GM18499 (cell line): ENCODE measurements around the gene NOP9.
A peak's percentile ranks its signal among the peaks of the same experiment; 100 is the strongest.

Source experiments
- ATAC-seq: cut with Tn5 transposase; IDR thresholded peaks from one replicate; pipeline ENCODE4 v1.9.1; 2021; ENCODE audit warnings: moderate number of reproducible peaks; ENCODE audit not compliant: insufficient read depth, unreplicated experiment

NOP9 gene, protein sequence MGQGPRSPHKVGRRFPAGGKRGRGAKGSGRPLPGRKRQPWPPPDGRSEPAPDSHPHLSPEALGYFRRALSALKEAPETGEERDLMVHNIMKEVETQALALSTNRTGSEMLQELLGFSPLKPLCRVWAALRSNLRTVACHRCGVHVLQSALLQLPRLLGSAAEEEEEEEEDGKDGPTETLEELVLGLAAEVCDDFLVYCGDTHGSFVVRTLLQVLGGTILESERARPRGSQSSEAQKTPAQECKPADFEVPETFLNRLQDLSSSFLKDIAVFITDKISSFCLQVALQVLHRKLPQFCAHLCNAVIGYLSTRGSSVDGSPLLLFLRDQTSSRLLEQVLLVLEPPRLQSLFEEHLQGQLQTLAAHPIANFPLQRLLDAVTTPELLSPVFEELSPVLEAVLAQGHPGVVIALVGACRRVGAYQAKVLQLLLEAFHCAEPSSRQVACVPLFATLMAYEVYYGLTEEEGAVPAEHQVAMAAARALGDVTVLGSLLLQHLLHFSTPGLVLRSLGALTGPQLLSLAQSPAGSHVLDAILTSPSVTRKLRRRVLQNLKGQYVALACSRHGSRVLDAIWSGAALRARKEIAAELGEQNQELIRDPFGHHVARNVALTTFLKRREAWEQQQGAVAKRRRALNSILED

GRCh38 chr14:24299255-24300191 is at the start of gene NOP9, which contains the start of gene DHRS1:
TSS of gene NOP9 (plus strand) at chr14:24299850. CDS start at chr14:24299955, 105 bp downstream.
TSS of gene DHRS1 (minus strand) at chr14:24299780. CDS start at chr14:24299106, 674 bp downstream.
- peak; percentile 42 for ATAC-seq

DNA sequence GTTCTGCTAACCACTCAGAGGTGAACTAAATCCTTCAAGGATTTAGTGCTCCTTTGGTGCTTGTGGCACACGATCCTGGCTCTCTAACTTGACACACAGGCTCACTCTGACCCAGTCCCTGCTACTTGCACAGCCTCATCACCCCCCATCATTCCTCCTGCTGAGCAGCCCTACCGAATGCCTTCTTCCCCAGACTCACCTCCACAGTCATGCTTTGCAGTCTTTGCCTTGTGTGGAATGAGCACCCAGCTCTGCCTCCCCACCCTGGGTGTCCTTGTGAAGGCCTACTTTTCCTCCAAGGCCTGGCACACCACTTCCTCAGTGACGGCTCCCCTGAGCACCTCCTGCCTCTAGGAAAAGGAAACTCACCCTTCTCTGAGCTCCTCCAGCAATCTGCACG is 49.3 kb upstream of the NOP9 start:
- ATAC-seq = no peak

- no peak for ATAC-seq
Measured at GRCh38 chr14:24251880-24252288, 47.8 kb upstream of the NOP9 start.

GRCh38 chr14:24252289-24253124 is 47.1 kb upstream of the NOP9 start:
- ATAC-seq = no peak

DNA sequence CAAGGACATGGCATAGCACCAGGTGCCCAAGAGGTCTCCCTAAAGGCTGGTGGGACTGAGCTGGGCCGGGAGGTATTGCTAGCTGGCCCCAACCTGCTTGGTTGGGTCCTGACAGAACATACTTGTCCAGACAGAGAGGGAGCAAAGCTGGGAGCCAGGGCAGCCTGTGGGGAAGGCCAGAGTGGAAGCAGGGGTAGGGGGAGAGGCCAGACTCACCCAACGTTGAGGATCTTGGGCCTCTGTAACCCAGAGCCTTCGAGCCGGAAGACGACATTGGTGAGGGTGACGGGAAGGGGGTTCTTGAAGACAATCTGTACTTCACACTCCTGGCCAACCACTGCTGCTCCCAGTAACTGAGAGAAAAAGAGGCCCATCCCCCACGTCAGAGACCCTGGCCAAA is 45.7 kb upstream of the NOP9 start:
- ATAC-seq = no peak

GRCh38 chr14:24254630-24255392 is 44.8 kb upstream of the NOP9 start:
- no peak for ATAC-seq

- no peak for ATAC-seq
Measured at GRCh38 chr14:24255438-24255837, 44.2 kb upstream of the NOP9 start.

- no peak for ATAC-seq
Measured at GRCh38 chr14:24255931-24256711, 43.5 kb upstream of the NOP9 start.

DNA sequence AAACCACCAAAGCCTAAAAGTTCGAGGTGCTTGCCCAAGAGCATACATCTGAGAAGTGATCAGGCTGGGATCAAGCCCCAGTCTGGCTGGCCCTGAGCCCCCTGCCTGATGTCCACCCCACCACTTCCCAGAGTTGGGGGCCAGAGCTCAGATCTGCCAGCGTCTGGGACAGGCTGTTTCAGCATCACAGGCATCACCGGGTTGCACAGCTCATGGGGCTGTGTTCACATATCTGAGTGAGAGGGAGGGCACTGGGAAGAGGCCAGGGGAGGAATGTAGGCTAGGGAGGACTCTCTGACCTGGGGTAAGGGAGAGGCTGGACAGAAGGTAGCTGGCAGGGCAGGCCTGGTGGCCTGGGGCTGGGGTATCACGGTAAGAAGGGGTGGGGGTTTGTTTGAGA is 42.7 kb upstream of the NOP9 start:
- no peak for ATAC-seq

- ATAC-seq = no peak
Measured at GRCh38 chr14:24258119-24258518, 41.5 kb upstream of the NOP9 start.

DNA sequence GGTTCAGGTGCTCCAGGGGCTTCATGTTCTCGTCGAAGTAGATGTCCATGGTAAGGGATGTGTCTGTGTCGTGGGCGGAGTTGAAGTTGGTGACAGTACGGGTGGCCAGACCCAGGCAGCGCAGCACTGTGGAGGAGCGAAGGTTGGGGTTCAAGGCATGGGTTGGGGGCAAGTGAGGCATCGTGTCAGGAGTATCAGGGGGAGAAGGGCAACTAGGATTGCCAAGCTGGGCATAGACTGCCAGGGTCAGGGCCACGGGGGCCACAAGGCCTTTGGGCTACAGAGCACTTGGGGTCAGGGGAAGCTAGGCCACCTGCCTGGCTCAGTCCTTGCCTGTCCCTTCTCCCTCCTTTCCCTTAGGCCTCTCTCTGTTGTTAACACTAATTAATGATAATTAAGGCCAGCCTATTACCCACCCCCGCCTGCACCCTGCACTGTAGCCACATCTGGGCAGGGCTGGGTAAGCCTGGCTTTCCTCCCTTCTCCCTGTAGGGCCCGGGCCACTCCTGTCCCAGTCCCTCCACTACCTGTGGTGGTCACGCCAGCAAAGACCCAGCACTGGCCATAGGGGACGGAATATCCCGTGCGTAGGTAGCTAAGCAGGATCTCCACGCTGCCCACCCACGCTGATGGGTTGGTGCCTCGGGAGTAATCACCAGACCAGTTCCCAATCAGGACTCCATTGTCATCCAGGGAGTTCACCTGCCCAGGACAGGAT is 40.9 kb upstream of the NOP9 start:
- no peak for ATAC-seq

- ATAC-seq = no peak
Measured at GRCh38 chr14:24259282-24260025, 40.2 kb upstream of the NOP9 start.

GRCh38 chr14:24260026-24260779 is 39.4 kb upstream of the NOP9 start:
- no peak for ATAC-seq

DNA sequence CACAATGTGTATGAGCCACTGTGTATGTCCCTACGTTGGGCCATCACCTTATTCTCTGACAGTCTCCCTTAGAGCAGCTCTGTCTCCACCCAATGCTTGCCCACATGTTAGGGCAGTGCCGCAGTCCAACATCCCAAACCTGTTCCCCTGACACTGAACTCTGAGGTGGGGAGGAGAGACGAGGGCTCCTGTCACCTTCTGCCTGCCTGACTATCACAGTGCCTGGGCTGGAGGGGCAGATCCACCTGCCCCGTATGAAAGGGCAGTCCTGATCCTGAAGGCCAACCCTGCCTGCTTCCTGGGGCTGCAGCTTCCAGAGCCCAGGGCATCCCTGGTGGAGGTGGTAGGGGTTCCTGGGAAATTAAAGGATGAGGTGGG is 38.9 kb upstream of the NOP9 start:
- no peak for ATAC-seq

DNA sequence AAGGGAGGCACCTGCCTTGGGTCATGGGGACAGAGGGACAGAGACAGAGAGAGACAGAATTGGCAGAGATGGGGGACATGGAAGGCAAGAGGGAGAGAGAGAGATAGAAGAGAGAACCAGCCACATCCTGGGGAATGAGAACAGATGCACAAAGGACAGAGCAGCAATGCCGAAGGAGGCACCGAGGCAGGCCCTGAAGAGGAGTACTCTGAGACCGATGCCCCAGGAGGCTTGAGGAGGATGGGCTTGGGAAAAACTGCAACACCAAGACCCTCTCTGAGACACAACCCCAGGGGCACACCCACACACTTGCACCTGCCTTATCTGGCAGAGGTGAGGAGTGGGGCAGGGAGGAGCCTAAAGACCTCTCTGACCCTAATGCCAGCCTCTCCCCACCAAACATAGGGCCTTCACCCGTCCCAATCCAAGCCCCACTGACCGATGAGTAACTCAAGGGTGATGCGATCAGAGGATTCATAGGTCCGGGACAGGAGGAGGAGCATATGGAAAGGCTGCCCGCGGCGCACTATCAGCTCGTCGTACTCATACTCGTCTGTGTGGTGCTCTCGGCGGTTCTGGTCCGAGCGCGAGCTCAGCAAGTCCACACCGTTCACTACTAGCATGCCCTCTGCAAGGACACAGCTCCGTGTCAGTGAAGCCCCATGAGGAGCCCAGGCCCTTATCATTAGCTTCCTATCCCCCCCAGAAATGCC is 38.2 kb upstream of the NOP9 start:
- no peak for ATAC-seq

GRCh38 chr14:24261969-24262327 is 37.7 kb upstream of the NOP9 start:
- ATAC-seq = no peak
